Measurements from ENCODE around the gene ZNF324B. TPM values are rescaled to one million over a fixed set of nuclear protein-coding genes. Genes with fewer than 3 reads are reported as not detected.

Gene ZNF324B
- total RNA-seq, 2 experiments from 2014 or later: 7.6 to 8.2 TPM

DNA sequence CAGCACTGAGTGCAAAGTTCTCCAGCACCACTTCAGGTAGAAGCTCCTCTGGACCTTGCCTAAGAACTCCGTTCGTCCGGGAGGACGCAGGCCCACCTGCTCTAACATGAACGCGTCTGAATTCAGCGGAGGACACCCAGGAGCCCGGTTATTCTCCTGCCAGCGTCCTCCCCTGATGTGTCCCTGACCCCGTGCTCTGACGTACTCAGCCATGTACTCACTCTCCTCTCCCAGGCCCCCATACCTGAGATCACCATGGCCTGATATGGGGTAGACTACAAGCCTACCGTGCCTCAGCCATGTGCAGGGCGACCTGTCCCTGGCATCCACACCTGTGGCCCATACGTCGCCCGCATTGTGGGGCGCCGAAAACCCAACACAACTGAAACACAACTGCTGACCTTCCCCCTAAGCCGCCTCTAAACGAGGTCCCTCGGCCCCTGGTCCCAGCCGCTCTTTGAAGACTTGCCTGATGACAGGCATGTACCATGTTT lies 43.7 kb upstream of the ZNF324B start:
- no peaks in the 10 kb centered on the region for H3K9me3 Mint-ChIP-seq
- ATAC-seq (peak; percentile 41), DNase-seq (peak; percentile 57)
- H3K36me3 Mint-ChIP-seq (ENCODE audit: low read depth): peaks cover 18% of the 10 kb centered on the region
- H3K27me3 Mint-ChIP-seq: no peaks in the 10 kb centered on the region
- H3K4me3 Mint-ChIP-seq: peak overlapping the region; percentile 87
- peak overlapping the region; percentile 95 for H3K27ac Mint-ChIP-seq
- ChIA-PET POLR2A (interaction anchor here (0.7 to 2.6 kb wide), 4 partner anchors 10 to 61 kb away, joined by 3 to 10 read pairs (median 4); partner anchors contain the start of gene RPS5), CTCF (interaction anchor here (1.0 to 1.2 kb wide), 2 partner anchors 28 to 106 kb away, joined by 3 read pairs; no protein-coding TSS in a partner anchor)
- intact Hi-C loops (cut with micrococcal nuclease): no loop called here
- peaks cover 38% of the 10 kb centered on the region for H3K4me1 Mint-ChIP-seq (ENCODE audit: low read depth)
- TF ChIP-seq, protein P1, sequence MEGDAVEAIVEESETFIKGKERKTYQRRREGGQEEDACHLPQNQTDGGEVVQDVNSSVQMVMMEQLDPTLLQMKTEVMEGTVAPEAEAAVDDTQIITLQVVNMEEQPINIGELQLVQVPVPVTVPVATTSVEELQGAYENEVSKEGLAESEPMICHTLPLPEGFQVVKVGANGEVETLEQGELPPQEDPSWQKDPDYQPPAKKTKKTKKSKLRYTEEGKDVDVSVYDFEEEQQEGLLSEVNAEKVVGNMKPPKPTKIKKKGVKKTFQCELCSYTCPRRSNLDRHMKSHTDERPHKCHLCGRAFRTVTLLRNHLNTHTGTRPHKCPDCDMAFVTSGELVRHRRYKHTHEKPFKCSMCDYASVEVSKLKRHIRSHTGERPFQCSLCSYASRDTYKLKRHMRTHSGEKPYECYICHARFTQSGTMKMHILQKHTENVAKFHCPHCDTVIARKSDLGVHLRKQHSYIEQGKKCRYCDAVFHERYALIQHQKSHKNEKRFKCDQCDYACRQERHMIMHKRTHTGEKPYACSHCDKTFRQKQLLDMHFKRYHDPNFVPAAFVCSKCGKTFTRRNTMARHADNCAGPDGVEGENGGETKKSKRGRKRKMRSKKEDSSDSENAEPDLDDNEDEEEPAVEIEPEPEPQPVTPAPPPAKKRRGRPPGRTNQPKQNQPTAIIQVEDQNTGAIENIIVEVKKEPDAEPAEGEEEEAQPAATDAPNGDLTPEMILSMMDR (IDR thresholded peaks at IDR 0.05): no peak

DNA sequence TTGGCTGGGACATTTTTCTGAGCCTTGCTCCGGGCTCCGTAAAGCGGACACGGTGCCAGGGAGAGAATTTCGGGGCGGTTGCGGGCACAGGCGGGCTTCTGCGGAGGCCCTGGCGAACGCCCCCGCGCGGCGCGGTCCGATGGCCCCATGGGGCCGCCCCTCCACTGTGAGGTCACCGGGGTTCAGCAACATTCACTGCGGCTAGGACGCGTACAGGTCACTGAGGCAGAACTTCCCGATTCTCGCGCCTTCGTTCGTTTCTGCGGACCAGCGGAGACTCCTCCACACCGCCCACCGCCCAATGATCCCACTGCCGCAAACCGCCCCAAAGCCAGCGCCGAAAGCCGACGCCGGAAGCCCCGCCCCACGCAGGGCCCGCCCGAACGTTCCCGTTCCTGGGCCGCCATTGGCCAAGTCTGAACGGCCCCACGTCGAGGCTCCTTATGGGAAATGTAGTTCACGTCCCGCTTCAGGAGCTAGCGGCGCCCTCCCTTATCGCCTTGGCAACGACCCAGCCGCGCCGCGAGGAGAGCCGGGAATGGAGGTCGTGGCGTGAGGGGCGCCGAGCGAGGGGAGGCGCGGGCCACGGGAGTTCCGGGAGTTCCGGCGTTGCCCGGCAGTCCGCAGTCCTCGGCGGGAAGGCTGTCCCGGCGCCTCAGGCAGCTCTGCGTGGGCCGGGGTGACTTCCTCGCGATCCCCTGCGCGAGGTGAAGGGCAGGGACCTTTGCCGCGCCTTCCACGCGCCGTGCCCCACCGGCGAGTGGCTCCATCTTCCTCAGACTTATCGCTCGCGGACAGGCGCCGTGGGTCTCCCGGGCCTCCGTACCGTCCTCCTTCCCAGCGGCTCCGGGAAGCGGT lies 43.0 kb upstream of the ZNF324B start, which contains the start of gene ZNF584:
ZNF584 (plus strand) TSS at position 498 of the 858 bp plus-strand sequence. CDS start 499 bp downstream, outside the sequence.
- peak within 1 kb of the TSS; percentile 87 for H3K4me3 Mint-ChIP-seq
- intact Hi-C loops (cut with micrococcal nuclease): no loop called here
- H3K36me3 Mint-ChIP-seq (ENCODE audit: low read depth): peaks cover 21% of the 10 kb centered on the region
- peak within 1 kb of the TSS; percentile 95 for H3K27ac Mint-ChIP-seq
- peaks cover 37% of the 10 kb centered on the region for H3K4me1 Mint-ChIP-seq (ENCODE audit: low read depth)
- DNase-seq (peak; percentile 97), ATAC-seq (peak; percentile 95)
- no peaks in the 10 kb centered on the region for H3K9me3 Mint-ChIP-seq
- ChIA-PET POLR2A (interaction anchor here (0.7 to 2.6 kb wide), 6 partner anchors 10 to 167 kb away, joined by 3 to 10 read pairs (median 4); partner anchors contain the start of genes RPS5 and ZBTB45), CTCF (interaction anchor here (1.0 to 1.4 kb wide), 3 partner anchors 29 to 106 kb away, joined by 3 read pairs; no protein-coding TSS in a partner anchor)
- H3K27me3 Mint-ChIP-seq: no peaks in the 10 kb centered on the region
- TF ChIP-seq, protein P1 (IDR thresholded peaks at IDR 0.05): no peak

DNA sequence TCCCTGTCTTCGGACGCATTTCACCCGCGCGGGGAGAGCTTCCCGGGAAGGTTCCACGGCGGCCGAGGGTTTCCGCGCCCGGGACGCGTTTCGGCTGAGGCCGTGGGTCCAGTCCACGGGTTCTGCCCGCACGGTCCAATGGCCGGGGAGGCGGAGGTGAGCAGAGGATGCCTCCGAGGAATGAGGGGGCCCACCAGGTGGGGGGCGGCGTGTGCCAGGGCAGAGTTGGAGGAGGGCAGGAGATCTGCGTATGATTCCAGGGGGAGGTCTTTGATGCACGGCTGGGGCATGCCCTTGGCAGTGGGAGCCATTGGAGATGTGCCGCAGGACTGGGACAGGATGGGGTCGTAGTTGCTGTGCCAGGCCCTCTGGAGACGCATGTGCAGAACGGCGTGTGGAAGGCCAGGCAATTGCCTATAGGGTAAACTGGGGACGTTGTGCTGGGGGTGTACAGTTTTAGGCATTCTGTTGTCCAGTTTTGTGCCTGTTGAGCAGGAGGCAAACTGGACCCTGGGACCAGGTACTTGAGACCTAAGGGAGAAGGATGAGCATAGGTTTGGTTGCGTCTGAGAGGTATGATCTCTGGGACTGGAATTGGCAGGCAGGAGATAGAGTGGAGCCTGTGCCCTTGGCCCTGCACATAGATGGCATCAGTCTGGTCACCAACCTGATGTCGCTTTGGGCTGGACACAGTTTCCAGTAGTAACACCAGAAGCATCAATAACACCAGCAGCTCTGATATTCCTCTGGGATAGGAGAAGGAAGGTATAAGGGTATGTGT lies 42.2 kb upstream of the ZNF324B start:
- intact Hi-C loops (cut with micrococcal nuclease): no loop called here
- TF ChIP-seq, protein P1 (IDR thresholded peaks at IDR 0.05): no peak
- ATAC-seq (peak; percentile 13), DNase-seq (peak; percentile 62)
- peak overlapping the region; percentile 68 for H3K27ac Mint-ChIP-seq
- H3K4me3 Mint-ChIP-seq: peak overlapping the region; percentile 87
- peaks cover 32% of the 10 kb centered on the region for H3K4me1 Mint-ChIP-seq (ENCODE audit: low read depth)
- H3K36me3 Mint-ChIP-seq (ENCODE audit: low read depth): peaks cover 22% of the 10 kb centered on the region
- no peaks in the 10 kb centered on the region for H3K27me3 Mint-ChIP-seq
- POLR2A ChIA-PET: interaction anchor here (0.7 to 2.6 kb wide), 4 partner anchors 9 to 166 kb away, joined by 3 to 10 read pairs (median 4); partner anchors contain the start of gene ZBTB45
- H3K9me3 Mint-ChIP-seq: no peaks in the 10 kb centered on the region
- CTCF ChIA-PET: interaction anchor here (1.0 to 2.0 kb wide), 4 partner anchors 30 to 111 kb away, joined by 3 to 6 read pairs (median 3); partner anchors contain the start of gene ZBTB45

DNA sequence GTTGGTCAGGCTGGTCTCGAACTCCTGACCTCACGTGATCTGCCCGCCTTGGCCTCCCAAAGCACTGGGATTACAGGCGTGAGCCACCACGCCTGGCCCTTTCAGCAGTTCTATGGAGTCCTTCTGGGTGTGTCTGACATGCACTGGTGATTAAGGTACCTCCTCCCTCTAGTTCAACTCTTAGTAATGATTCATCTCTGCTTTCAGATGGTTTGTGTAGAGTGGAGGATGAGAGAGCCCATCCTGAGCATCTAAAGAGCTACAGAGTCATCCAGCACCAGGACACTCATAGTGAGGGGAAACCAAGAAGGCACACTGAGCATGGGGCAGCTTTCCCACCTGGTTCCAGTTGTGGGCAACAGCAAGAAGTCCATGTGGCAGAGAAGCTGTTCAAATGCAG lies 34.8 kb upstream of the ZNF324B start:
- H3K36me3 Mint-ChIP-seq (ENCODE audit: low read depth): peaks cover 54% of the 10 kb centered on the region
- CTCF ChIA-PET: no interaction called here
- no peak for ATAC-seq
- TF ChIP-seq, protein P1 (IDR thresholded peaks at IDR 0.05): no peak
- no peak overlapping the region for H3K4me3 Mint-ChIP-seq
- no peak overlapping the region for H3K27ac Mint-ChIP-seq
- no peak for DNase-seq
- H3K4me1 Mint-ChIP-seq (ENCODE audit: low read depth): peaks cover 4% of the 10 kb centered on the region
- H3K9me3 Mint-ChIP-seq: no peaks in the 10 kb centered on the region
- POLR2A ChIA-PET: interaction anchor here (3.4 kb wide), 1 partner anchor 8 kb away, joined by 10 read pairs; the partner anchor contains the start of gene ZNF584
- intact Hi-C loops (cut with micrococcal nuclease): no loop called here
- no peaks in the 10 kb centered on the region for H3K27me3 Mint-ChIP-seq

All from activated CD8-positive, alpha-beta T cell treated with anti-CD3 and anti-CD28 coated beads for 36 hours (primary cell).